CD4-positive, alpha-beta memory T cell (primary cell): ENCODE data around the gene UTP25. TPM values are rescaled to one million over a fixed set of nuclear protein-coding genes. Genes with fewer than 3 reads are reported as not detected.

Source experiments
- CTCF ChIA-PET: fragments of 350-600 bp; sonication (Branson Sonifier 250); formaldehyde crosslinking; loops from one replicate; lab custom pipeline; 2021; ENCODE audit warnings: inconsistent platforms; ENCODE audit not compliant: partially characterized antibody; lab: Charles Lee
- POLR2A ChIA-PET: fragments of 350-600 bp; sonication (Branson Sonifier 250); formaldehyde crosslinking; loops from one replicate; lab custom pipeline; 2021; ENCODE audit not compliant: partially characterized antibody; lab: Charles Lee
- DNase-seq, 5 donors: peaks; one replicate each; pipeline versions ENCODE4 v3.0.0 to v3.0.0-alpha.2; 2020 to 2022; ENCODE audit warnings: mixed read lengths in 1 of 5
- H3K27ac ChIP-seq: one replicate; pipeline ENCODE4 v1.7.0; 2013; ENCODE audit warnings: low read depth, low read length
- H3K27me3 ChIP-seq: 2 replicates; pipeline ENCODE4 v1.7.0; 2013; ENCODE audit warnings: mild to moderate bottlenecking, low read length, moderate library complexity; ENCODE audit not compliant: insufficient read depth
- H3K36me3 ChIP-seq: 2 replicates; pipeline ENCODE4 v1.7.0; 2013; ENCODE audit warnings: mild to moderate bottlenecking, low read length, moderate library complexity; ENCODE audit not compliant: insufficient read depth
- H3K4me1 ChIP-seq: 2 replicates; pipeline ENCODE4 v1.7.0; 2013; ENCODE audit warnings: mild to moderate bottlenecking, low read length, moderate library complexity; ENCODE audit not compliant: insufficient read depth
- H3K4me3 ChIP-seq, 2 donors: one replicate each; pipeline ENCODE4 v1.7.0; 2013; ENCODE audit warnings: low read length in 2 of 2, mild to moderate bottlenecking in 1 of 2
- H3K9me3 ChIP-seq, 2 donors: one replicate each; pipeline ENCODE4 v1.7.0; 2013; ENCODE audit warnings: low read length in 2 of 2, control low read depth in 1 of 2; ENCODE audit not compliant: control insufficient read depth in 1 of 2
- H3K27ac Mint-ChIP-seq, 7 donors: one replicate each; pipeline ENCODE4 v1.8.0; 2020 to 2021; ENCODE audit warnings: mixed read lengths in 7 of 7, mild to moderate bottlenecking in 6 of 7, inconsistent platforms in 3 of 7, moderate library complexity in 3 of 7
- H3K27me3 Mint-ChIP-seq, 2 donors: one replicate each; pipeline ENCODE4 v1.8.0; 2020 to 2021; ENCODE audit warnings: mixed read lengths in 2 of 2
- H3K36me3 Mint-ChIP-seq, 2 donors: one replicate each; pipeline ENCODE4 v1.8.0; 2020 to 2021; ENCODE audit warnings: mixed read lengths in 2 of 2, inconsistent platforms in 1 of 2, mild to moderate bottlenecking in 1 of 2
- H3K4me1 Mint-ChIP-seq, 4 donors: one replicate each; pipeline ENCODE4 v1.8.0; 2020 to 2021; ENCODE audit warnings: mixed read lengths in 4 of 4, mild to moderate bottlenecking in 1 of 4
- H3K4me3 Mint-ChIP-seq, 8 donors: one replicate each; pipeline ENCODE4 v1.8.0; 2020 to 2021; ENCODE audit warnings: mixed read lengths in 8 of 8, mild to moderate bottlenecking in 7 of 8, moderate library complexity in 6 of 8, inconsistent platforms in 3 of 8
- H3K9me3 Mint-ChIP-seq, 8 donors: one replicate each; pipeline ENCODE4 v1.8.0; 2020 to 2021; ENCODE audit warnings: mixed read lengths in 8 of 8, mild to moderate bottlenecking in 5 of 8, inconsistent platforms in 3 of 8, moderate library complexity in 1 of 8
- intact Hi-C: fragments of 100-400 bp; cut with micrococcal nuclease; formaldehyde crosslinking; loops from one replicate; pipeline ENCODE4 v1.15.1; 2023
- polyA plus RNA-seq, 2 donors: library from polyadenylated mRNA; unstranded; fragments of 300-500 nt; fragmentation: Illumina TruSeq; gene quantifications; one replicate each; pipeline ENCODE4 v1.2.3, GENCODE V29; 2021
- total RNA-seq, 2 experiments: library from RNA; stranded (reverse); gene quantifications; one replicate each; pipeline ENCODE4 v1.2.3, GENCODE V29; 2021

Gene UTP25
- total RNA-seq (10 to 100 TPM; 13.4 to 13.6 TPM), polyA plus RNA-seq (1 to 10 TPM; 3.7 to 5.4 TPM)

GRCh38 chr1:209827384-209828262 lies at the start of gene UTP25:
Gene UTP25 (plus strand): TSS chr1:209827972. CDS start chr1:209828064, 92 bp downstream.
- Histone ChIP-seq H3K27ac (peak within 1 kb of the TSS; percentile 73), H3K9me3 (no peaks in the 10 kb centered on the region), H3K27me3 (no peaks in the 10 kb centered on the region), H3K4me3 (peak within 1 kb of the TSS; percentile 90 to 94), H3K4me1 (peaks cover 18% of the 10 kb centered on the region), H3K36me3 (peaks cover 18% of the 10 kb centered on the region)
- POLR2A ChIA-PET = interaction anchor here (0.7 to 1.9 kb wide), 9 partner anchors 11 to 76 kb away, joined by 3 to 15 read pairs (median 5); partner anchors contain the start of genes C1orf74 and TRAF3IP3
- CTCF ChIA-PET = interaction anchor here (0.8 to 6.0 kb wide), 21 partner anchors 12 to 505 kb away, joined by 3 to 65 read pairs (median 5); partner anchors contain the start of genes C1orf74, IRF6 and TRAF3IP3
- Mint-ChIP-seq H3K9me3 (no peaks in the 10 kb centered on the region), H3K27ac (peak within 1 kb of the TSS; percentile 90 to 97 (median 92)), H3K4me1 (peaks cover 24 to 46% (median 32%) of the 10 kb centered on the region in 4 donors), H3K4me3 (peak within 1 kb of the TSS; percentile 88 to 98 (median 96)), H3K36me3 (peaks cover 19 to 22% of the 10 kb centered on the region in 2 donors), H3K27me3 (peaks cover 5% of the 10 kb centered on the region in 2 donors)
- intact Hi-C loops = loop anchor here (1.0 to 5.0 kb wide), 7 partner anchors 21 to 260 kb away; partner anchors contain the start of genes C1orf74, IRF6 and TRAF3IP3
- peak; percentile 91 to 94 (median 93) for DNase-seq

- DNase-seq = no peak
- H3K9me3 Mint-ChIP-seq = no peaks in the 10 kb centered on the region
- intact Hi-C loops = no loop called here
- Histone ChIP-seq H3K4me1 (peaks cover 46% of the 10 kb centered on the region), H3K9me3 (no peaks in the 10 kb centered on the region), H3K36me3 (peaks cover 90% of the 10 kb centered on the region), H3K4me3 (no peak overlapping the region), H3K27ac (no peak overlapping the region), H3K27me3 (no peaks in the 10 kb centered on the region)
- H3K4me1 Mint-ChIP-seq = peaks cover 18 to 38% (median 30%) of the 10 kb centered on the region in 4 donors
- H3K27me3 Mint-ChIP-seq = no peaks in the 10 kb centered on the region
- H3K27ac Mint-ChIP-seq = peak overlapping the region in 2 of 7 donors; percentile 70 to 86
- ChIA-PET CTCF (interaction anchor here (0.9 to 1.2 kb wide), 2 partner anchors 30 to 32 kb away, joined by 3 to 4 read pairs; no protein-coding TSS in a partner anchor), POLR2A (interaction anchor here (31.0 kb wide), 1 partner anchor 19 kb away, joined by 1778 read pairs; the partner anchor contains the start of gene TRAF3IP3)
- H3K4me3 Mint-ChIP-seq = no peak overlapping the region
- peaks cover 53 to 65% of the 10 kb centered on the region in 2 donors for H3K36me3 Mint-ChIP-seq
Observed at GRCh38 chr1:209778102-209778501, 49.7 kb upstream of the UTP25 start.

GRCh38 chr1:209780268-209780667 lies 47.5 kb upstream of the UTP25 start:
- peaks cover 68% of the 10 kb centered on the region for H3K36me3 ChIP-seq
- H3K36me3 Mint-ChIP-seq = peaks cover 53 to 61% of the 10 kb centered on the region in 2 donors

GRCh38 chr1:209783386-209783785 lies 44.4 kb upstream of the UTP25 start:
- no peaks in the 10 kb centered on the region for H3K9me3 ChIP-seq
- Mint-ChIP-seq H3K27ac (peak overlapping the region; percentile 95 to 100 (median 99)), H3K27me3 (peaks cover 0 to 3% of the 10 kb centered on the region in 2 donors), H3K9me3 (peaks cover 0 to 4% (median 0%) of the 10 kb centered on the region in 8 donors), H3K36me3 (peaks cover 26 to 46% of the 10 kb centered on the region in 2 donors), H3K4me3 (peak overlapping the region in 6 of 8 donors; percentile 92 to 99 (median 96)), H3K4me1 (peaks cover 17 to 43% (median 37%) of the 10 kb centered on the region in 4 donors)
- DNase-seq = no peak
- H3K4me1 ChIP-seq = peaks cover 21% of the 10 kb centered on the region
- H3K36me3 ChIP-seq = peaks cover 37% of the 10 kb centered on the region
- ChIA-PET CTCF (interaction anchor here (1.2 to 6.9 kb wide), 6 partner anchors 11 to 42 kb away, joined by 3 to 65 read pairs (median 16); partner anchors contain the start of genes TRAF3IP3 and UTP25), POLR2A (interaction anchor here (1.4 to 31.0 kb wide), 5 partner anchors 10 to 98 kb away, joined by 3 to 1778 read pairs (median 7); partner anchors contain the start of gene TRAF3IP3)
- no peaks in the 10 kb centered on the region for H3K27me3 ChIP-seq
- no peak overlapping the region for H3K4me3 ChIP-seq
- intact Hi-C loops = loop anchor here (5.0 kb wide), 1 partner anchor 36 kb away; no protein-coding TSS in a partner anchor
- peak overlapping the region; percentile 67 for H3K27ac ChIP-seq

More at GRCh38 chr1:209780268-209780667, 47.5 kb upstream of the UTP25 start:
- Histone ChIP-seq H3K27me3 (no peaks in the 10 kb centered on the region), H3K4me3 (no peak overlapping the region), H3K27ac (no peak overlapping the region), H3K4me1 (peaks cover 42% of the 10 kb centered on the region), H3K9me3 (no peaks in the 10 kb centered on the region)
- H3K4me1 Mint-ChIP-seq = peaks cover 24 to 60% (median 45%) of the 10 kb centered on the region in 4 donors
- intact Hi-C loops = loop anchor here (5.0 kb wide), 1 partner anchor 33 kb away; no protein-coding TSS in a partner anchor
- ChIA-PET POLR2A (interaction anchor here (1.7 to 31.0 kb wide), 2 partner anchors 21 to 43 kb away, joined by 5 to 1778 read pairs; partner anchors contain the start of gene TRAF3IP3), CTCF (interaction anchor here (1.7 to 6.0 kb wide), 2 partner anchors 11 to 44 kb away, joined by 5 to 28 read pairs; no protein-coding TSS in a partner anchor)
- no peak overlapping the region for H3K4me3 Mint-ChIP-seq
- no peak for DNase-seq
- peak overlapping the region in 5 of 7 donors; percentile 17 to 81 (median 60) for H3K27ac Mint-ChIP-seq
- H3K27me3 Mint-ChIP-seq = peaks cover 0 to 3% of the 10 kb centered on the region in 2 donors
- peaks cover 0 to 4% (median 0%) of the 10 kb centered on the region in 8 donors for H3K9me3 Mint-ChIP-seq

GRCh38 chr1:209784265-209785169 lies 43.3 kb upstream of the UTP25 start, which contains the start of gene C1orf74:
Gene C1orf74 (minus strand): TSS chr1:209784559. CDS start chr1:209783634, 925 bp downstream.
- ChIA-PET CTCF (interaction anchor here (1.1 to 6.9 kb wide), 6 partner anchors 12 to 41 kb away, joined by 4 to 65 read pairs (median 16); partner anchors contain the start of genes TRAF3IP3 and UTP25), POLR2A (interaction anchor here (0.6 to 31.0 kb wide), 9 partner anchors 9 to 1540 kb away, joined by 3 to 1778 read pairs (median 5); partner anchors contain the start of genes IRF6, PLXNA2, TRAF3IP3 and UTP25)
- peaks cover 15 to 35% of the 10 kb centered on the region in 2 donors for H3K36me3 Mint-ChIP-seq
- intact Hi-C loops = loop anchor here (1.0 to 5.0 kb wide), 4 partner anchors 16 to 43 kb away; partner anchors contain the start of genes TRAF3IP3 and UTP25
- peak within 1 kb of the TSS; percentile 95 to 100 (median 99) for H3K27ac Mint-ChIP-seq
- Histone ChIP-seq H3K36me3 (peaks cover 26% of the 10 kb centered on the region), H3K9me3 (no peaks in the 10 kb centered on the region), H3K27me3 (no peaks in the 10 kb centered on the region), H3K27ac (peak within 1 kb of the TSS; percentile 67), H3K4me1 (peaks cover 21% of the 10 kb centered on the region), H3K4me3 (peak within 1 kb of the TSS; percentile 49 to 72)
- DNase-seq = peak; percentile 97 to 99 (median 98)
- peaks cover 0 to 4% (median 0%) of the 10 kb centered on the region in 8 donors for H3K9me3 Mint-ChIP-seq
- peaks cover 15 to 35% (median 33%) of the 10 kb centered on the region in 4 donors for H3K4me1 Mint-ChIP-seq
- peaks cover 0 to 3% of the 10 kb centered on the region in 2 donors for H3K27me3 Mint-ChIP-seq
- peak within 1 kb of the TSS; percentile 92 to 99 (median 96) for H3K4me3 Mint-ChIP-seq
